Chondrocyte (in vitro differentiated cells): Measurements from ENCODE around the gene FUT9. TPM values are rescaled to one million over a fixed set of nuclear protein-coding genes. Genes with fewer than 3 reads are reported as not detected.

Experiments
- DNase-seq: peaks from one replicate; pipeline ENCODE4 v3.0.0; 2021; ENCODE audit warnings: mixed read lengths, low spot score
- H3K27ac Mint-ChIP-seq: one replicate; pipeline ENCODE4 v1.8.0; 2021; ENCODE audit warnings: mild to moderate bottlenecking, moderate library complexity, mixed read lengths; ENCODE audit not compliant: unreplicated experiment
- H3K27me3 Mint-ChIP-seq: 2 replicates; pipeline ENCODE4 v1.8.0; 2021; ENCODE audit warnings: low read depth, mixed read lengths
- H3K36me3 Mint-ChIP-seq: 2 replicates; pipeline ENCODE4 v1.8.0; 2021; ENCODE audit warnings: low read depth, mixed read lengths
- H3K4me1 Mint-ChIP-seq: 2 replicates; pipeline ENCODE4 v1.8.0; 2021; ENCODE audit warnings: low read depth, mild to moderate bottlenecking, mixed read lengths
- H3K4me3 Mint-ChIP-seq: one replicate; pipeline ENCODE4 v1.8.0; 2021; ENCODE audit warnings: mild to moderate bottlenecking, moderate library complexity, mixed read lengths; ENCODE audit not compliant: unreplicated experiment
- H3K9me3 Mint-ChIP-seq: 2 replicates; pipeline ENCODE4 v1.8.0; 2021; ENCODE audit warnings: low read depth, mixed read lengths
- CTCF ChIP-seq: fragments of 200-600 bp; sonication (generic); IDR thresholded peaks from 2 replicates; pipeline ENCODE4 v1.5.0; 2021; ENCODE audit warnings: antibody characterized with exemption, mild to moderate bottlenecking, moderate library complexity
- total RNA-seq: library from RNA; stranded (reverse); gene quantifications from 3 replicates; pipeline ENCODE4 v1.2.1, GENCODE V29; 2021

Gene FUT9
- total RNA-seq, 1 donor from 2014 or later = not detected

- Mint-ChIP-seq H3K9me3 (no peaks in the 10 kb centered on the region), H3K4me1 (no peaks in the 10 kb centered on the region), H3K27me3 (no peaks in the 10 kb centered on the region), H3K27ac (no peak overlapping the region), H3K36me3 (no peaks in the 10 kb centered on the region), H3K4me3 (no peak overlapping the region)
- TF ChIP-seq CTCF = no peak
- no peak for DNase-seq
Observed at GRCh38 chr6:96235927-96236326, 220.2 kb downstream of the FUT9 start.

GRCh38 chr6:96236471-96236870 lies 220.7 kb downstream of the FUT9 start:
- Mint-ChIP-seq H3K4me3 (no peak overlapping the region), H3K36me3 (no peaks in the 10 kb centered on the region), H3K9me3 (no peaks in the 10 kb centered on the region), H3K27ac (no peak overlapping the region), H3K4me1 (no peaks in the 10 kb centered on the region), H3K27me3 (no peaks in the 10 kb centered on the region)
- no peak for TF ChIP-seq CTCF
- DNase-seq = no peak

- no peaks in the 10 kb centered on the region for H3K27me3 Mint-ChIP-seq
- no peaks in the 10 kb centered on the region for H3K36me3 Mint-ChIP-seq
- H3K27ac Mint-ChIP-seq = no peak overlapping the region
Observed at GRCh38 chr6:96237638-96238347, 222.0 kb downstream of the FUT9 start.

GRCh38 chr6:96246563-96246962 lies 230.8 kb downstream of the FUT9 start:
- Mint-ChIP-seq H3K4me3 (no peak overlapping the region), H3K27me3 (peaks cover 2% of the 10 kb centered on the region), H3K36me3 (no peaks in the 10 kb centered on the region), H3K4me1 (no peaks in the 10 kb centered on the region), H3K27ac (no peak overlapping the region), H3K9me3 (no peaks in the 10 kb centered on the region)
- no peak for TF ChIP-seq CTCF
- DNase-seq = no peak

More at GRCh38 chr6:96237638-96238347, 222.0 kb downstream of the FUT9 start:
- Mint-ChIP-seq H3K4me3 (no peak overlapping the region), H3K9me3 (no peaks in the 10 kb centered on the region), H3K4me1 (no peaks in the 10 kb centered on the region)
- DNase-seq = no peak
- TF ChIP-seq CTCF = no peak

GRCh38 chr6:96249755-96250154 lies 234.0 kb downstream of the FUT9 start:
- TF ChIP-seq CTCF = no peak
- Mint-ChIP-seq H3K27ac (no peak overlapping the region), H3K4me3 (no peak overlapping the region), H3K27me3 (peaks cover 2% of the 10 kb centered on the region), H3K36me3 (no peaks in the 10 kb centered on the region), H3K4me1 (no peaks in the 10 kb centered on the region), H3K9me3 (peaks cover 4% of the 10 kb centered on the region)
- DNase-seq = no peak
